DOHH2 (cell line): ENCODE data around the gene ZNF747.
A peak's percentile ranks its signal among the peaks of the same experiment; 100 is the strongest.

ENCODE experiments used
- H3F3A ChIP-seq: fragments of 200-600 bp; sonication (generic), shearing (Covaris generic); 2 replicates; pipeline ENCODE4 v1.6.0; 2016; ENCODE audit warnings: antibody characterized with exemption, mild to moderate bottlenecking; ENCODE audit not compliant: control insufficient read depth, insufficient read depth
- H3K27ac ChIP-seq: fragments of 200-600 bp; sonication (generic); 2 replicates; pipeline ENCODE4 v1.5.1; 2014; ENCODE audit warnings: low read depth, mild to moderate bottlenecking, low read length, moderate library complexity
- H3K27me3 ChIP-seq: fragments of 200-600 bp; sonication (generic); 2 replicates; pipeline ENCODE4 v1.6.1; 2014; ENCODE audit warnings: mild to moderate bottlenecking, low read length, mixed read lengths; ENCODE audit not compliant: control insufficient read depth
- H3K36me3 ChIP-seq: fragments of 200-600 bp; sonication (generic); 2 replicates; pipeline ENCODE4 v1.6.1; 2014; ENCODE audit warnings: mild to moderate bottlenecking, low read length, moderate library complexity, mixed read lengths; ENCODE audit not compliant: control insufficient read depth
- H3K4me1 ChIP-seq: fragments of 200-600 bp; sonication (generic); 2 replicates; pipeline ENCODE4 v1.6.1; 2014; ENCODE audit warnings: mild to moderate bottlenecking, low read length, mixed read lengths; ENCODE audit not compliant: control insufficient read depth
- H3K4me2 ChIP-seq: fragments of 200-600 bp; sonication (generic); 2 replicates; pipeline ENCODE4 v1.6.0; 2014; ENCODE audit warnings: mild to moderate bottlenecking, low read length, moderate library complexity
- H3K4me3 ChIP-seq: fragments of 200-600 bp; sonication (generic); 2 replicates; pipeline ENCODE4 v1.5.1; 2014; ENCODE audit warnings: mild to moderate bottlenecking, low read length, mixed read lengths
- H3K79me2 ChIP-seq: fragments of 200-600 bp; sonication (generic); 2 replicates; pipeline ENCODE4 v1.6.1; 2014; ENCODE audit warnings: mild to moderate bottlenecking, low read length, mixed read lengths; ENCODE audit not compliant: control insufficient read depth
- H3K9me2 ChIP-seq: fragments of 200-600 bp; sonication (generic); replicated peaks from 2 replicates; pipeline ENCODE4 v1.6.1; 2014; ENCODE audit warnings: mild to moderate bottlenecking, low read length, mixed read lengths; ENCODE audit not compliant: control insufficient read depth
- H3K9me3 ChIP-seq: fragments of 200-600 bp; sonication (generic); 2 replicates; pipeline ENCODE4 v1.6.1; 2014; ENCODE audit warnings: antibody characterized with exemption, low read length, mixed read lengths; ENCODE audit not compliant: control insufficient read depth, insufficient read depth
- H4K20me1 ChIP-seq: fragments of 200-600 bp; sonication (generic); 2 replicates; pipeline ENCODE4 v1.6.0; 2014; ENCODE audit warnings: low read depth, mild to moderate bottlenecking, antibody characterized with exemption, low read length, moderate library complexity; ENCODE audit not compliant: control insufficient read depth, insufficient read depth
- CTCF ChIP-seq: fragments of 200-600 bp; sonication (generic); IDR thresholded peaks from one replicate; pipeline ENCODE4 v1.5.1; 2014; ENCODE audit warnings: antibody characterized with exemption, mild to moderate bottlenecking, low read depth, low read length; ENCODE audit not compliant: poor library complexity, severe bottlenecking
- EZH2phosphoT487 ChIP-seq: fragments of 200-600 bp; sonication (generic); IDR thresholded peaks from 2 replicates; pipeline ENCODE4 v1.6.1; 2017; ENCODE audit warnings: borderline replicate concordance, mild to moderate bottlenecking, antibody characterized with exemption, low read length, moderate library complexity, mixed read lengths

ZNF747 gene

DNA sequence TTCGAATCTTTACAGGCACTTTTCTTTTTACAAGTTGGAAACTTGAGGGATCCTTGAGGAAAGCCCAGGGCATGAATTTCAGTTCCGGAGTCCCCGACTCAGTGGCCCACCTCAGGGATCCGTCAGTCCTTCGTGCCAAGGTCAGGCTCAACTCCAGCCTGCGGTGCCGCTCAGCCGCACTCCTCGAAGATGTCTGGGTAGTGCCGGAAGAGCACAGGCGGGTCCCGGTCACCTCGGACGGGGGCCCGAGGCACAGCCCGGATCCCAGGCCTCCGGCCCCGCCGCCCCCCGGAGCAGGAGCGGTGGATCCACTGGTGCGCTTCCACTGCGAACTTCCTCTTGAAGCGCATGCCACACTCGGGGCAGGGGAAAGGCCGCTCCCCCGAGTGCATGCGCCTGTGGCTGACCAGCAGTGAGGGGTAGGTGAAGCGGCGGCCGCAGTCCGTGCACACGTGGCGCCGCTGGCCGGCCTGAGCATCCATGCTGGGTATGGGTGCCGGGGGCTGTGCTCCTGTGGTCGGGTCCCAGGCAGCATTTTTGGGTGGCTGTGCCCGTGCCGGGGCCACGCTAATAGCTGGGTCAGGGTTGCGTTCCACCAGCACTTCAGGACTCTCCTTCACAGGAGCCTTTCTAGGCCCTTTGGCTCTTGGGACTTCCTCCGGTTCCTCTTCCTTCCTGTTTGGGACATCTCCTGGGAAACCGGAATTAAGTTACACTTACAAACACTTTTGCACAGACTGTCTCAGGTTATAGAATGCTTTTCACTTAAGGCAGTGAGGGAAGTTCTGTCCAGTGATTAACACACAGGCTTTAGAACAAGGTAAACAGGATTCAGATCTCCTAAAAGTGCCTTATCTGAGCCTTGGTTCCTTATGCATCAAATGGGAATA is 35.3 kb upstream of the ZNF747 start:
- H3K36me3 ChIP-seq = peaks cover 4% of the 10 kb centered on the region; the same call in 1 of the 2 replicates
- H3K4me3 ChIP-seq = no peak overlapping the region
- TF ChIP-seq EZH2phosphoT487 (no peak), CTCF (no peak)
- no peaks in the 10 kb centered on the region for H3K9me2 ChIP-seq
- no peaks in the 10 kb centered on the region for H3K27me3 ChIP-seq
- peaks cover 34% of the 10 kb centered on the region for H3K79me2 ChIP-seq
- no peaks in the 10 kb centered on the region for H4K20me1 ChIP-seq
- H3K9me3 ChIP-seq = no peaks in the 10 kb centered on the region
- H3F3A ChIP-seq = peaks cover 6% of the 10 kb centered on the region
- peaks cover 49% of the 10 kb centered on the region for H3K4me1 ChIP-seq
- peak overlapping the region; percentile 97; the same call in 1 of the 2 replicates for H3K4me2 ChIP-seq
- no peak overlapping the region for H3K27ac ChIP-seq

GRCh38 chr16:30569281-30569680 is 34.6 kb upstream of the ZNF747 start:
- Histone ChIP-seq H3K9me3 (no peaks in the 10 kb centered on the region), H3K36me3 (peaks cover 3% of the 10 kb centered on the region; the same call in 1 of the 2 replicates), H3K79me2 (peaks cover 28% of the 10 kb centered on the region), H3F3A (peaks cover 6% of the 10 kb centered on the region), H3K4me3 (no peak overlapping the region), H3K9me2 (no peaks in the 10 kb centered on the region), H4K20me1 (no peaks in the 10 kb centered on the region), H3K4me1 (peaks cover 49% of the 10 kb centered on the region), H3K4me2 (peak overlapping the region; percentile 51), H3K27me3 (no peaks in the 10 kb centered on the region), H3K27ac (no peak overlapping the region)
- TF ChIP-seq CTCF (no peak), EZH2phosphoT487 (no peak)

DNA sequence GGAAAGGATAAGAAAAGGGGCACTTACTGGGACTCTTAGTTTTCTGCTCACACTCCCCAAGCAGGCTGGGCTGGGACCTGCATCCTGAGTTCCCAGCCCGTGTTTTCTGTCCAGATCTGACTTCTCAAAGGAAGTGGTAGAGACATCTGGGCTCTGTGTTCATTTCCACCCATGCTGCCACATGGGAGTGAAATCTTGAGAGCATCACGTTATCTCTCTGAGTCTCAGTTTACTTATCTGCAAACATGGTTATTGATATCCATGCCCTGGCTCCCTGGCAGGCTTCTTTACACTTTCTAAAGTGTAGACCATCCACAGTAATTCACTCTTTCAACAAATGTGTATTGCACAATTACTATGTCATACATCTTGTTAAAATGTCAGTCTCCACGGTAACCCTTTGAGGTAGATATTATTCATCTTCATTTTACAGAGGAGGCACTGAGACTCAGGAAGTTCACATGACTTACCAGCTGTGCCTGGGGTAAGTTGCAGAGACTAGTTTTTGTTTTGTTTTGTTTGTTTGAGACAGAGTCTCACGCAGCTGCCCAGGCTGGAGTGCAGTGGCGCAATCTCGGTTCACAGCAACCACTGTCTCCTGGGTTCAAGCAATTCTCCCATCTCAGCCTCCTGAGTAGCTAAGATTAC is 33.5 kb upstream of the ZNF747 start:
- peak overlapping the region; percentile 51 for H3K4me2 ChIP-seq
- H3K9me3 ChIP-seq = no peaks in the 10 kb centered on the region
- H3K27me3 ChIP-seq = no peaks in the 10 kb centered on the region
- peak overlapping the region; percentile 36 for H3K4me3 ChIP-seq
- H3K4me1 ChIP-seq = peaks cover 45% of the 10 kb centered on the region
- TF ChIP-seq CTCF = no peak
- TF ChIP-seq EZH2phosphoT487 = no peak
- peaks cover 6% of the 10 kb centered on the region for H3F3A ChIP-seq
- H3K9me2 ChIP-seq = no peaks in the 10 kb centered on the region
- H3K36me3 ChIP-seq = peaks cover 3% of the 10 kb centered on the region; the same call in 1 of the 2 replicates
- peak overlapping the region; percentile 41 for H3K27ac ChIP-seq
- H4K20me1 ChIP-seq = no peaks in the 10 kb centered on the region
- peaks cover 19% of the 10 kb centered on the region for H3K79me2 ChIP-seq
